OCI-M1 (cell line): ENCODE measurements around the gene HEXD.

Source experiments
- DNase-seq: peaks from one replicate; lab custom pipeline; 2025; lab: John Stamatoyannopoulos, UW

The HEXD gene

DNA sequence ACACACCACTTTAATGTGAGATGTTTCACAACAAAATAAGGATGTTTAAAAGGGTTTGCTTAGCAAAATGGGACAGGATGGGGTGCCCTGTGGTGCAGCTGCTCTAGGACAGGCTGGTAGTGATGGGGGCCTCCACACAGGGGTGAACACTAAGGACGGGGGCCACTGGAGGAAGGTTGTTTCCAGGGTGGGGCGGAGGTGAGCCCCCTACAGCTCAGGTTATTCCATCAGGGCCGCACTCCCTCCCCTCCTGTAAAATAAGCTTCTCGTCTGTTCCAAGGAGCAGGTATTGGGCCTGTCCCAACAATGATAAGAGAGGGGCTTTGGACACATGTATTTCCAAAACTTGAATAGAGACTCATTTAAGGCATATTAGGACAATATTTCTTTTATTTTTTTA is 1.9 kb upstream of the HEXD start:
- no peak for DNase-seq

DNA sequence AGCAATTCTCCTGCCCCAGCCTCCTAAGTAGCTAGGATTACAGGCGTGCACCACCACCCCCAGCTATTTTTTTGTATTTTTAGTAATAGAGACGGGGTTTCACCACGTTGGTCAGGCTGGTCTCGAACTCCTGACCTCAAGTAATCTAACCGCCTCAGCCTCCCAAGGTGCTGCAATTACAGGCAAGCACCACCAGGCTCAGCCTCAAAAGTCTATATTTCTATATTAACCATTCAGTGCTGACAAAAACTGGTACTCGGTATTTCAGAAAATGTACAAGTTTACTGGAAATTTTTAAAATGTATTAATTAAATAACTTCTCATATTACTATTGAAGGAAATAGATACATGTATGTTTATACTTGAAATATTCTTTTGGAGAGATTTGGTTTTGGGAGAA is 1.4 kb upstream of the HEXD start:
- peak; percentile 48 for DNase-seq

DNA sequence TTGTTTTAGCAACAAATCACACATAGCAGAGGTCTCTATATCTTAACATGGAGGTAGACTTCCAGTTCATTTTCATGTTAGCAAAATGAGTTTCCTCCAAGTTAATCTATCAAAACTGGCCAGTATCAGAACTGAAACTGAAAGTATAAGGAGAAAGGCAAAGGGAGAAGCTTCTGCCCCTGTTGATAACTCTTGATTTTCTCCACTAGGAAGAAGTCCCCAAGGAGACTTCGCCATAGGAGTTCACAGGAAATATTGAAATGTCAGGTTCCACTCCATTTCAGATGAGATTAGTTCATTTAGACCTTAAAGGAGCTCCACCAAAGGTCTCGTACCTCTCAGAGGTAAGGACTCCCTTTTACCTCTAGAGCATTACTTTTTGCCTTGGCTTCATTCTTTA is 1.4 kb downstream of the HEXD start:
- DNase-seq, result peak; percentile 90

- DNase-seq, result peak; percentile 81
Observed at GRCh38 chr17:82424001-82424862, 6.1 kb downstream of the HEXD start.

GRCh38 chr17:82424863-82425159 is 6.7 kb downstream of the HEXD start:
- no peak for DNase-seq

DNA sequence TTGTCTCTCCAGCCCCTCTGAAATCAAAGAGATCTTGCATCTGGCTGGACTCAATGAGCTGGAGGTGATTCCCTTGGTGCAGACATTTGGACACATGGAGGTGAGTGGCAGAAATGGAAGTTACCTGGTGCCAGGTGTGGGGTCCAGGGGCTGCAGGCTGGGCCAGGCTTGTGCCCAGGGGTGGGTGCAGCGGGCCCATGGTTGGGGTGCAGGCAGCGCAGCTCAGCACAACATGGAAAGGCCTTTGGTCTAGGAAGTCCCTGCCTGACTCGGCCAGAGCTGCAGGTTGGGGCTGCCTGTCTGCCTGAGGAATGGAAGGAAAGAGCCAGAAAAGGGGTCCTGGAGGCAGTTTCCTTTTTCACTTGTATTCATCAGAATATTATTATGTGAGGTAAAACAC is 10.4 kb downstream of the HEXD start:
- DNase-seq, result no peak

- DNase-seq, result no peak
Observed at GRCh38 chr17:82429824-82430223, 11.7 kb downstream of the HEXD start.

DNA sequence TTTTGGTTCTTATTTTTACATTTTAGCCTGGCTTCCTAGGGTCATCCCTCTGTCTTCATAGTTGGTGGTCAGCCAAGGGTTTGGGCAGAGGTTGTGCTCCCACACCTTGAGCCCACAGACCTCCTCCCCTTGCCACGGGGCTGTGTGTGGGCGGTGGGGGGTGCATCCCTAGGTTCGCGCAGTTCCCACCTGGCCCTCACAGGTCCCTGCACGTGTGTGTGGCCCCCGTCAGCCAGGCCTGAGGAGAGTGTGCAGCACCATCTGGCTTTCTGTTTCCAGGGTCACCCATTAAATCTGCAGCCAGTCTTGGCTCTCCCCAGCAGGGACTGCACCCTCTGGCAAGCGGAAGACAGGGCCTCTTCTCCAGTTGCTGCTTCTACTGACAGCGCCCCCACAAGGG is 13.9 kb downstream of the HEXD start:
- no peak for DNase-seq

DNA sequence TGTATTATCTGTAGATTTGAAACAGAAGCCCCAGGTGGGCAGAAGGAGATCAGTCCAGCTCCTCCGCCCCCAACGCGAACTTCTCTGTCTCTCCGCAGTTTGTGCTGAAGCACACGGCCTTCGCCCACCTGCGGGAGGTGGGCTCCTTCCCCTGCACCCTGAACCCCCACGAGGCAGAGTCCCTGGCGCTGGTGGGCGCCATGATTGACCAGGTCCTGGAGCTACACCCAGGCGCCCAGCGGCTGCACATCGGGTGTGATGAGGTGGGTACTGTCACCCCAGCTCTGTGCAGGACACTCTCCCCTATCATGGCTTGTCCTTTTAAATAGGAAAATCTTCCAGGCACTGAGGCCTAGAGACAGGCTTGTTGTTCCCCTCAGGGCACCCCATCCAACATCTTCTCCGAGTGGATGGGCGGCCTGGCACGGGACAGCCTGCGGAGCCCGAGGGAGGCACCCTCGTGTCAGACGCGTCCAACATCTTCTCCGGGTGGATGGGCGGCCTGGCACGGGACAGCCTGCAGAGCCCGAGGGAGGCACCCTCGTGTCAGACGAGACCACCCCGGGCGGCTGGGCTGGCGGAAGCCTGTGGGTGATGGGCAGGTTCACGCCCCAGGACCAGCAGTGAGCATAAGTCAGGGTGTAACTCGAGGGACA is 15.5 kb downstream of the HEXD start:
- DNase-seq, result no peak

DNA sequence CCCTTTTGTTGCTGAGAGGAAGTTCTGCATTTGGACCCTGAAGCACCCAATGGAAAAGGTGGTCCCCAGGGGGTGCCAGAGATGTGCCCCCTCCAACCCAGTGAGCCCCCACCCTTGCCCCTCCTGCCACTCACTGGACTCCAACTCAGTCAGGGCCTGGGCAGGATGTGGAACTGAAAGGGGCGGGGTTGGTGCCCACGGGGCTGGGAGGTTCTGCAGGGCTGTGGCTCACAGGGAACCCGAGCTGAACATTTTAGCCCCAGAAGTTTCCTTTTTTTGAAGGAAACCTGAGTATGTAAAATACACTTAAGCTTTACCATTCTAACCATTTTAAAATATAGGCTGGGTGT is 16.0 kb downstream of the HEXD start:
- DNase-seq, result no peak

GRCh38 chr17:82435103-82435502 is 17.0 kb downstream of the HEXD start:
- no peak for DNase-seq

DNA sequence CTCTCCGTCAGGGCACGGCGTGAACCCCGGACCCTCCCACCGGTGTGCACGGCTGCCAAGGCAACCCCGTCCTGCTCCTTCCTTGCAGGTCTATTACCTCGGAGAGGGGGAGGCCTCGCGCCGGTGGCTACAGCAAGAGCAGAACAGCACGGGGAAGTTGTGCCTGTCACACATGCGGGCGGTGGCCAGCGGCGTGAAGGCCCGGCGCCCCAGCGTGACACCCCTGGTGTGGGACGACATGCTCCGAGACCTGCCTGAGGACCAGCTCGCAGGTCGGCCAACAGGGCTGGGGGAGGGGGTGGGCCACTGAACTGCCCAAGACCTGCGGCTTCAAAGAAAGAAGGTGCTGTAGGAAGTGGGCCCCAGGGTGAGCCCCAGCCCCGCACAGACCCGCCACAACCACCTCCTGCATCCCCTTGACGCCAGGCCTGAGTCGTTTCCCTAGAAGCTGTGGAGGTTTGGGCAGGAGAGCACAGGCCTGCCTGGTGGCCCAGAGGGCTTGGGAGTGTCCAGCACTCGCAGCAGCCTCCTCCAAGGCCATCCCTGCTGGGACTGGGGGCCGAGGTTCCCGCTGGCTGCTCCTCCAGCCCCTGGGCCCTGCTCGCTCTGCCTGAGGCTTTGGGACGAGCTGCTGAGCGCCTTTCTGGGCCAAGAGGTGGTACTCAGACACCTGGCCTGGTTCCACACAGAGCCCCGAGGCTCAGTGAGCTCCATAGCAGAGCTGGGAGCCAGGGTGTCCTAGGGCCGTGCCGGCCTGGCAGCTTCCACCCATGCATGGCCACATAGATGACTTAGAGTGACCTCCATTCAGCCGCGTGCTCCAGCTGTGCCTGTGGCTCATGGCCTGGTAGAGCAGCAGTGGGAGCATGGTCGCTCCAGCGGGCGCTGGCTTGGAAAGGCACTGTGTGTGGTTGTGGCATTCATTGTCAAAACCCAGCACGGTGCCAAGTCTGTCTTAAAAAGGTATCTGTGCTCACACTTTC is 17.7 kb downstream of the HEXD start:
- DNase-seq, result no peak

DNA sequence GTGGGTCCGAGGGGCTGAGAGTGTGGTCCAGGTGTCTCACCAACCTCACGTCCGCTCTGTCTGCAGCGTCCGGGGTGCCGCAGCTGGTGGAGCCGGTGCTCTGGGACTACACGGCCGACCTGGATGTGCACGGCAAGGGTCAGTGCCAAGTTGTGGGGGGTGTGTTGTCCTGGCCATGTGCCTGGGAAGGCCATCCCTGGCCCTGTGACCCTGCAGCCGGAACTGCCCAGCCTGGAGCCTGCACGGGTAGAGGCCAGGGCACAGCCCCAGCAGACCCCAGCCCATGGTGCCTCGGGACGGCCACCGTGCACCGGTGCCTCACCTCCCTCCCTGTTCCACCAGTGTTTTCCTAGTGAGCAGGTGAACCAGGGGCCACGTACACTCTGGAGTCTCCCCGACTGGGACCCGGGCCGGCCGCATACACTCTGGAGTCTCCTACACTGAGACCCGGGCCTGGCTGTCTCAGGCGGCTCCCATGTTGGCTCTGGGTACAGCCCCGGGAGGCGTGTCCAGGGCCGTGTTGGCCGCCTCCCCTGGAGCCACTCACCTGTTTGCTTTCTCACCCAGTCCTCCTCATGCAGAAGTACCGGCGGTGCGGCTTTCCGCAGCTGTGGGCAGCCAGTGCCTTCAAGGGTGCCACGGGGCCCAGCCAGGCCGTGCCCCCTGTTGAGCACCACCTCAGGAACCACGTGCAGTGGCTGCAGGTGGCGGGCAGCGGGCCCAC is 18.6 kb downstream of the HEXD start:
- DNase-seq, result no peak

DNA sequence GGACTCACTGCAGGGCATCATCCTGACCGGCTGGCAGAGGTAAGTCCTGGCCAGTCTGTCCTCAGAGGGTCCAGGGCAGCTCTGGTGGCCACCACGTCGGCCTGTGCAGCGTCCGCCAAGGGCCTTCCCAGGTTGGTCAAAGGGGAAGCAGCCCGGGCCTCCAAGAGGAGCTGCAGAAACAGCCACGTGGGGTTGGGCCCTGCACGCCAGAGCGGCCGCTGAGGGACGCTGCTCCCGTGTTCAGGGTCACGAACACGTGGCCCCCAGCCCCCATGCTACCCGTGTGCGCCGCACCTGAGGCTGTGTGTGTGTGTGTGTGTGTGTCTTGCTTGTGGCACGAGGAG is 19.1 kb downstream of the HEXD start:
- no peak for DNase-seq

GRCh38 chr17:82438401-82439193 is 20.4 kb downstream of the HEXD start:
- DNase-seq, result no peak

GRCh38 chr17:82439194-82439828 is 21.2 kb downstream of the HEXD start:
- DNase-seq, result no peak

DNA sequence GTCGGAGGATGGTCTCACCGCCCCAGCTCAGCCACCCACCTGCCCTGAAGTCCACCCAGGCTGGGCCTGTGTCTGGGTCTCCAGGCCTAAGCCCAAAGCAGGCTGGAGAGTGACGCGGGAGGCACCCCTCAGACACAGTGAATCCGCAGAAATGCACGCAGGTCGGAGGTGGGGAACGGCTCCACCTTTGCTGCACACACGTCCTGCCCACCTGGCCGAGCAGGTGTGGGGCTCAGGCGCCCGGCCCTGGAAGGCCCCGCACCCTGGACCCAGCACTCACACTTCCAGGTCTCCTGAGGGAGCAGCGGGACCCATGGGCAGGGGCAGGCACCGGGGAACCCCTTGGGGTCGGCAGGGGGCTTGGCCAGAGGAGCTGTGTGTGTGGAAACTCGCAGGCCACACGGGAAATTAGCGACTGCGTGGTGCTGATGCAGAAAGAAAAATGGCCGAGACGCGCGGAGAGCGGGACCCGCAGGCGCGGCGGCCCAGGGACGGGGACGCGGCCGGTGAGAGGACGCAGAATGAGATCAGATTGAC is 21.8 kb downstream of the HEXD start:
- DNase-seq, result no peak

DNA sequence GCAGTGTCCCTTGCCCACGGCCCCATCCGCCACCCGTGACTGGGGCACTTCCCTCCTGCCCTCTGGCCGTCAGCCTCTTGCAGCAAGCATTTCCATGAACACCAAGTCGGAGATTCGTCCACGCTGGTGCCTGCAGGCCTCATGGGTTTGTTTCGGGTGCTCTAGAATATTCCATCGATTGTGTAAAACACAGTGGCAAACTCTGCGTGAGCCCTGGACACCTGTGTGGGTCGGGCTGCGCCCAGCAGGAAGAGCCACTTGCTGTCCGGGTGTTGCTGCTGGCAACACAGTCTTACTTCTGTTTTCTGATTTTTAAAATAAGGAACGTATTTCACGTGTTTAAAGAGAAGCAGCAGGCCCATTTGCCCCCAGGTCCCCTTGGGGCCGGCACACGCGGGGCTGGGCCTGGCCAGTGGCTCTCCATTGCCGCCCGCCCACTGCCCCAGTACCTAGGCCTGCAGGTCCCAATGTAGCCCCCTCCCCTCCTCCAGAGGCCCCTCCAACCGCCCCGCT is 22.4 kb downstream of the HEXD start:
- no peak for DNase-seq

- DNase-seq, result no peak
Observed at GRCh38 chr17:82440991-82441627, 23.0 kb downstream of the HEXD start.
